HG03139 (cell line): Measurements from ENCODE around the gene PDK1.

Experiments used
- ATAC-seq: cut with Tn5 transposase; IDR thresholded peaks from one replicate; pipeline ENCODE4 v1.9.1; 2021; ENCODE audit not compliant: unreplicated experiment

The PDK1 gene

GRCh38 chr2:172639256-172639655 is 83.4 kb downstream of the PDK1 start:
- ATAC-seq = no peak

- ATAC-seq = no peak
Observed at GRCh38 chr2:172639823-172640222, 83.9 kb downstream of the PDK1 start.

- ATAC-seq = no peak
Observed at GRCh38 chr2:172640389-172640788, 84.5 kb downstream of the PDK1 start.

GRCh38 chr2:172642301-172643020 is 86.6 kb downstream of the PDK1 start:
- ATAC-seq = no peak

GRCh38 chr2:172643142-172643541 is 87.3 kb downstream of the PDK1 start:
- no peak for ATAC-seq

- ATAC-seq = no peak
Observed at GRCh38 chr2:172647439-172647838, 91.5 kb downstream of the PDK1 start.

GRCh38 chr2:172655091-172655837 is 99.4 kb downstream of the PDK1 start:
- ATAC-seq = no peak

- no peak for ATAC-seq
Observed at GRCh38 chr2:172655838-172656573, 100.1 kb downstream of the PDK1 start.
